Epithelial cell of proximal tubule (primary cell): Measurements from ENCODE around the gene HECTD2. TPM values are rescaled to one million over a fixed set of nuclear protein-coding genes. Genes with fewer than 3 reads are reported as not detected.

Experiments used
- DNase-seq: peaks from one replicate; pipeline ENCODE4 v3.0.0-alpha.2; 2011; ENCODE audit warnings: low read depth
- H3K4me3 ChIP-seq: 2 replicates; pipeline ENCODE4 v1.5.1; 2011; ENCODE audit warnings: low read depth, mild to moderate bottlenecking, low read length
- CTCF ChIP-seq: conservative IDR thresholded peaks from 2 replicates; pipeline ENCODE4 v1.5.1; 2012; ENCODE audit warnings: low read depth, mild to moderate bottlenecking, low read length
- total RNA-seq: library from RNA; depleted of rRNA; stranded (reverse); fragments of >200 nt; gene quantifications from 2 replicates; pipeline ENCODE4 v1.2.3, GENCODE V29; 2015

HECTD2 gene
- total RNA-seq, 1 donor from 2014 or later: 3.7 TPM

GRCh38 chr10:91412354-91413087 lies 2.4 kb downstream of the HECTD2 start:
- H3K4me3 ChIP-seq: no peak overlapping the region
- DNase-seq: no peak
- no peak for TF ChIP-seq CTCF

- no peak for TF ChIP-seq CTCF
- DNase-seq: no peak
- H3K4me3 ChIP-seq: no peak overlapping the region
Measured at GRCh38 chr10:91415816-91416215, 5.7 kb downstream of the HECTD2 start.

- no peak overlapping the region for H3K4me3 ChIP-seq
- no peak for TF ChIP-seq CTCF
- DNase-seq: no peak
Measured at GRCh38 chr10:91416339-91416855, 6.3 kb downstream of the HECTD2 start.

GRCh38 chr10:91418416-91418815 lies 8.3 kb downstream of the HECTD2 start:
- no peak overlapping the region for H3K4me3 ChIP-seq
- DNase-seq: no peak
- no peak for TF ChIP-seq CTCF

GRCh38 chr10:91420868-91421267 lies 10.7 kb downstream of the HECTD2 start:
- no peak overlapping the region for H3K4me3 ChIP-seq
- TF ChIP-seq CTCF: no peak
- DNase-seq: no peak

- no peak overlapping the region for H3K4me3 ChIP-seq
- TF ChIP-seq CTCF: no peak
- DNase-seq: no peak
Measured at GRCh38 chr10:91422915-91423314, 12.8 kb downstream of the HECTD2 start.

GRCh38 chr10:91424016-91424415 lies 13.9 kb downstream of the HECTD2 start:
- no peak for DNase-seq
- no peak for TF ChIP-seq CTCF

More at GRCh38 chr10:91424016-91424415, 13.9 kb downstream of the HECTD2 start:
- no peak overlapping the region for H3K4me3 ChIP-seq
